ENCODE data around the gene EPHA8. TPM values are rescaled to one million over a fixed set of nuclear protein-coding genes. Genes with fewer than 3 reads are reported as not detected.

EPHA8 gene
- total and polyA plus RNA-seq, 7 donors = 0.01 to 0.03 TPM; not detected in 5

DNA sequence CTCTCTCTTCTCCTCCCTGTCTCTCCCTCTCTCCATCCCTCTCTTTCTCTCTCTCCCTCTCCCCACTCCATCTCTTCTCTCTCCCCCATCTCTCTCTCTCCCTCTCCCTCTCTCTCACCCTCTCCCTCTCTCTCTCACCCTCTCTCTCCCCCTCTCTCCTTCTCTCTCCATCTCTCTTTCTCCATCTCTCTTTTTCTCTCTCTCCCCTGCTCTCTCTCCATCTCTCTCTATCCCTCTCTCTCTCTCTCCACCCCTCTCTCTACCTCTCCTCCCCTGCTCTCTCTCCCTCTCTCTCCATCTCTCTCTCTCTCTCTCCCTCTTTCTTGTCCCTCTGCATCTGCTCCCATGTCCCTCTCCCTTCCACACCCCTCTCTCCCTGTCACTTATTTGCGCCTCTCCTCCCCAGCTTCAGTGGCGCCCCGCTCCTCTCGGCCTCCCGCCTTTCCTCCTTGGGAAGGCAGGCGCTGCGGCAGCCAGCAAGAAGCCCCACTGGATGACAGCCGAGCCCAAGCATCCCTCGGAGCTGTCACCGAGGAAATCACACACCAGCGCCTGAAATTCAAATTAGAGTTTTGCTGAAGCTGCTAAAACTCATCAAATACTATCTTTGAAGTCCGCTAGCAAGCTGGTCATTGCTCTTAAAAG lies 15.3 kb upstream of the EPHA8 start:
- WGBS, 3 donors = 24 to 43% (median 27%) methylated on average over 12 of the region's 12 CpGs
- peaks cover 4% of the 10 kb centered on the region for H3K4me1 ChIP-seq
- intact Hi-C loops (cut with DNase I) = no loop called here
- no peak for DNase-seq
- ATAC-seq = no peak
- no peaks in the 10 kb centered on the region for H3K9me3 ChIP-seq
- peaks cover 0 to 29% (median 7%) of the 10 kb centered on the region in 3 donors for H3K27me3 ChIP-seq (ENCODE audit: insufficient read depth in 3 of 3, low read length in 2 of 3)
- TF ChIP-seq, protein P1, sequence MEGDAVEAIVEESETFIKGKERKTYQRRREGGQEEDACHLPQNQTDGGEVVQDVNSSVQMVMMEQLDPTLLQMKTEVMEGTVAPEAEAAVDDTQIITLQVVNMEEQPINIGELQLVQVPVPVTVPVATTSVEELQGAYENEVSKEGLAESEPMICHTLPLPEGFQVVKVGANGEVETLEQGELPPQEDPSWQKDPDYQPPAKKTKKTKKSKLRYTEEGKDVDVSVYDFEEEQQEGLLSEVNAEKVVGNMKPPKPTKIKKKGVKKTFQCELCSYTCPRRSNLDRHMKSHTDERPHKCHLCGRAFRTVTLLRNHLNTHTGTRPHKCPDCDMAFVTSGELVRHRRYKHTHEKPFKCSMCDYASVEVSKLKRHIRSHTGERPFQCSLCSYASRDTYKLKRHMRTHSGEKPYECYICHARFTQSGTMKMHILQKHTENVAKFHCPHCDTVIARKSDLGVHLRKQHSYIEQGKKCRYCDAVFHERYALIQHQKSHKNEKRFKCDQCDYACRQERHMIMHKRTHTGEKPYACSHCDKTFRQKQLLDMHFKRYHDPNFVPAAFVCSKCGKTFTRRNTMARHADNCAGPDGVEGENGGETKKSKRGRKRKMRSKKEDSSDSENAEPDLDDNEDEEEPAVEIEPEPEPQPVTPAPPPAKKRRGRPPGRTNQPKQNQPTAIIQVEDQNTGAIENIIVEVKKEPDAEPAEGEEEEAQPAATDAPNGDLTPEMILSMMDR (IDR thresholded peaks at IDR 0.05) = no peak
- no peak overlapping the region for H3K27ac ChIP-seq
- no peaks in the 10 kb centered on the region for H3K36me3 ChIP-seq (ENCODE audit: insufficient read depth in 1 of 2, low read depth in 1 of 2)
- H3K4me3 ChIP-seq = no peak overlapping the region

DNA sequence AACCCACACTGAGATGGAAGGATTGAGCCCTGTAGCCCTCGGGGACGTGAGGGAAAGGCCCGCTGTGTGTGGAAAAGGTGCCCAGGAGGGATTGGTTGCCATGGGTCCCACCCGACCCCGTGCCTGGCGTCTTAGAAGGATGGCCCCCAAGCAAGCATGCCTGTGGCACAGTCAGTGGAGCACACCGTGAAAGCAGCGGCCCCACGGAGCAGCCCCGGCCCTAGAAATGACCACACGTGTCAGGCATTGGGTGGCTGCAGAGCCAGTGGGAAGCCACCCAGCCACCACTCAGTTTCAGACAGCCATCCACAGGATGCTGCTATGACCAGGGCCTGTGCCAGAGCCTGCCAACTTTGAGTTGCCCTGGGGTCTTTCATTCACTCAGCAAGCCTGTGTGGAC lies 13.3 kb upstream of the EPHA8 start:
- Histone ChIP-seq H3K27ac (no peak overlapping the region), H3K27me3 (ENCODE audit: insufficient read depth in 3 of 3, low read length in 2 of 3) (peaks cover 0 to 41% (median 17%) of the 10 kb centered on the region in 3 donors), H3K9me3 (no peaks in the 10 kb centered on the region), H3K4me3 (no peak overlapping the region), H3K36me3 (ENCODE audit: insufficient read depth in 1 of 2, low read depth in 1 of 2) (no peaks in the 10 kb centered on the region), H3K4me1 (peaks cover 4% of the 10 kb centered on the region)
- intact Hi-C loops (cut with DNase I) = no loop called here
- DNase-seq (no peak), ATAC-seq (no peak)
- 79 to 89% (median 86%) methylated on average over 11 of the region's 11 CpGs for whole genome bisulfite sequencing, 3 donors
- TF ChIP-seq, protein P1 (IDR thresholded peaks at IDR 0.05) = no peak

DNA sequence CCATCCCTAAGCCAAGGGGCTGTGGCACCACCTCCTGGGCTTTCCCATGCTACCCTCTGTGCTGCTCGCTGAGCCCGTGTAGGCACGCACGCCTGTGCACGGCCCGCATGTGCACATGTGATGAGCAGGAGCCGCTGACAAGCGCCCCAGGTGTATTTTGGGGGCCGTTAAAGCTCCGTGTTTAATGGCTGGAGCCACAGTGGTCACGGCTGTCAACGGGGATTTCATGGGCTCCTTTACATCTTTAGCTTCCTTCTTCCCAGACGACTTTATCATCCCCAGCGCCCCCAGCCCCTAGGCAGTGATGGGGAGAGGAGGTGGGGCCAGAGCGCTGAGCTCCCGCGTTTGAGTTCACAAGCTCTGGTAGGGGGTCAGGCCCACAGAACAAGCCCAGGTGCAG lies 11.7 kb upstream of the EPHA8 start:
- no peak for ATAC-seq
- H3K27me3 ChIP-seq (ENCODE audit: insufficient read depth in 3 of 3, low read length in 2 of 3) = peaks cover 0 to 48% (median 27%) of the 10 kb centered on the region in 3 donors
- 32 to 36% (median 35%) methylated on average over 17 of the region's 17 CpGs for whole genome bisulfite sequencing, 3 donors
- no peak overlapping the region for H3K27ac ChIP-seq
- H3K9me3 ChIP-seq = no peaks in the 10 kb centered on the region
- TF ChIP-seq, protein P1 (IDR thresholded peaks at IDR 0.05) = no peak
- H3K36me3 ChIP-seq (ENCODE audit: insufficient read depth in 1 of 2, low read depth in 1 of 2) = no peaks in the 10 kb centered on the region
- intact Hi-C loops (cut with DNase I) = no loop called here
- no peaks in the 10 kb centered on the region for H3K4me1 ChIP-seq
- no peak overlapping the region for H3K4me3 ChIP-seq
- DNase-seq = no peak

DNA sequence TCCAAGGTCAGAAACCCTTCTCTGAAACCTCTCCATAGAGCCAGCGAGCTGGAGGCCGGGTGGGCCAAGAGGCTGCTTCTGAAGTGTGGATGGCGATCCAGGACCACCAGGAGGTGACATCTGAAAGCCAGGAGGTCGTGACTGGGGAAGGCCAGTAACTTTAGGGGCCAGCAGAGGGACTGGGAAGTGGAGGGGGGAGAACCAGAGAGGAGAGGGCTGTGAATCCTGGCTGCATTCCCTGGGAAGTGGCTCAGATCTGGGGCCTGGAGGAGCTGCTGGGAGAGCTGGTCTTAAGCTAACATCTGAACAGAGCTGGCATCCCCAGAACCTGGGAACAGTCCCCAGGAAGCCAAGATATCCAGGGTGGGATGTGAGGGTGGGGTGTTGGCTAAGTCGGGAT lies 11.3 kb upstream of the EPHA8 start:
- no peaks in the 10 kb centered on the region for H3K4me1 ChIP-seq
- H3K4me3 ChIP-seq = no peak overlapping the region
- intact Hi-C loops (cut with DNase I) = no loop called here
- no peak for ATAC-seq
- no peak for DNase-seq
- peaks cover 0 to 48% (median 25%) of the 10 kb centered on the region in 3 donors for H3K27me3 ChIP-seq (ENCODE audit: insufficient read depth in 3 of 3, low read length in 2 of 3)
- WGBS, 3 donors = 24 to 32% (median 30%) methylated on average over 5 of the region's 5 CpGs
- H3K36me3 ChIP-seq (ENCODE audit: insufficient read depth in 1 of 2, low read depth in 1 of 2) = no peaks in the 10 kb centered on the region
- TF ChIP-seq, protein P1 (IDR thresholded peaks at IDR 0.05) = no peak
- no peaks in the 10 kb centered on the region for H3K9me3 ChIP-seq
- H3K27ac ChIP-seq = no peak overlapping the region

All from psoas muscle (tissue), 8 donors.